DOHH2 (cell line): ENCODE results near the gene PPRC1.
A peak's percentile ranks its signal among the peaks of the same experiment; 100 is the strongest.

ENCODE experiments used
- H3F3A ChIP-seq: fragments of 200-600 bp; sonication (generic), shearing (Covaris generic); 2 replicates; pipeline ENCODE4 v1.6.0; 2016; ENCODE audit warnings: antibody characterized with exemption, mild to moderate bottlenecking; ENCODE audit not compliant: control insufficient read depth, insufficient read depth
- H3K27ac ChIP-seq: fragments of 200-600 bp; sonication (generic); 2 replicates; pipeline ENCODE4 v1.5.1; 2014; ENCODE audit warnings: low read depth, mild to moderate bottlenecking, low read length, moderate library complexity
- H3K27me3 ChIP-seq: fragments of 200-600 bp; sonication (generic); 2 replicates; pipeline ENCODE4 v1.6.1; 2014; ENCODE audit warnings: mild to moderate bottlenecking, low read length, mixed read lengths; ENCODE audit not compliant: control insufficient read depth
- H3K36me3 ChIP-seq: fragments of 200-600 bp; sonication (generic); 2 replicates; pipeline ENCODE4 v1.6.1; 2014; ENCODE audit warnings: mild to moderate bottlenecking, low read length, moderate library complexity, mixed read lengths; ENCODE audit not compliant: control insufficient read depth
- H3K4me1 ChIP-seq: fragments of 200-600 bp; sonication (generic); 2 replicates; pipeline ENCODE4 v1.6.1; 2014; ENCODE audit warnings: mild to moderate bottlenecking, low read length, mixed read lengths; ENCODE audit not compliant: control insufficient read depth
- H3K4me2 ChIP-seq: fragments of 200-600 bp; sonication (generic); 2 replicates; pipeline ENCODE4 v1.6.0; 2014; ENCODE audit warnings: mild to moderate bottlenecking, low read length, moderate library complexity
- H3K4me3 ChIP-seq: fragments of 200-600 bp; sonication (generic); 2 replicates; pipeline ENCODE4 v1.5.1; 2014; ENCODE audit warnings: mild to moderate bottlenecking, low read length, mixed read lengths
- H3K79me2 ChIP-seq: fragments of 200-600 bp; sonication (generic); 2 replicates; pipeline ENCODE4 v1.6.1; 2014; ENCODE audit warnings: mild to moderate bottlenecking, low read length, mixed read lengths; ENCODE audit not compliant: control insufficient read depth
- H3K9me2 ChIP-seq: fragments of 200-600 bp; sonication (generic); replicated peaks from 2 replicates; pipeline ENCODE4 v1.6.1; 2014; ENCODE audit warnings: mild to moderate bottlenecking, low read length, mixed read lengths; ENCODE audit not compliant: control insufficient read depth
- H3K9me3 ChIP-seq: fragments of 200-600 bp; sonication (generic); 2 replicates; pipeline ENCODE4 v1.6.1; 2014; ENCODE audit warnings: antibody characterized with exemption, low read length, mixed read lengths; ENCODE audit not compliant: control insufficient read depth, insufficient read depth
- H4K20me1 ChIP-seq: fragments of 200-600 bp; sonication (generic); 2 replicates; pipeline ENCODE4 v1.6.0; 2014; ENCODE audit warnings: low read depth, mild to moderate bottlenecking, antibody characterized with exemption, low read length, moderate library complexity; ENCODE audit not compliant: control insufficient read depth, insufficient read depth
- EZH2phosphoT487 ChIP-seq: fragments of 200-600 bp; sonication (generic); IDR thresholded peaks from 2 replicates; pipeline ENCODE4 v1.6.1; 2017; ENCODE audit warnings: borderline replicate concordance, mild to moderate bottlenecking, antibody characterized with exemption, low read length, moderate library complexity, mixed read lengths
- TF ChIP-seq, protein P1 (sequence below): fragments of 200-600 bp; sonication (generic); IDR thresholded peaks from one replicate; pipeline ENCODE4 v1.5.1; 2014; ENCODE audit warnings: antibody characterized with exemption, mild to moderate bottlenecking, low read depth, low read length; ENCODE audit not compliant: poor library complexity, severe bottlenecking

Gene PPRC1

DNA sequence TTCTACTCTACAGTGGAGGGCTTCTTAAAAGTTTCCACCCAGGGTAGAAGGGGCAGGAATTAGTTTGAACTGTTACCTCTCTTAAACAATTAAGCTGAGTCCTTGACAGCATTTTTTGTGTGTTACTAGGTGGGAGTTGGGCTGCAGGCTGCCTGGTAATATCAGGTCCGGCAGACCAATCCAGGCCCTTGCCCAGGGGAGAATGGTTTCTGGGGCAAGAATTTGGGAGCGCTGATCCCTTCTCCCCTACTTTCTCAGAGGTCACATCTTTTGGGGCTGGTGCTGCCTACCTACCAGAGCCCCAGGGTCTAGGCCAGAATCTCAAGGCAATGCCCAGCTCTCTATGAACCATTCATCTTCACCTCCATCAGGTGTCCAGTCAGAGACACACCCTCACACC is 1.6 kb downstream of the PPRC1 start:
- peaks cover 64% of the 10 kb centered on the region for H3K36me3 ChIP-seq
- TF ChIP-seq EZH2phosphoT487 = no peak
- TF ChIP-seq, protein P1, sequence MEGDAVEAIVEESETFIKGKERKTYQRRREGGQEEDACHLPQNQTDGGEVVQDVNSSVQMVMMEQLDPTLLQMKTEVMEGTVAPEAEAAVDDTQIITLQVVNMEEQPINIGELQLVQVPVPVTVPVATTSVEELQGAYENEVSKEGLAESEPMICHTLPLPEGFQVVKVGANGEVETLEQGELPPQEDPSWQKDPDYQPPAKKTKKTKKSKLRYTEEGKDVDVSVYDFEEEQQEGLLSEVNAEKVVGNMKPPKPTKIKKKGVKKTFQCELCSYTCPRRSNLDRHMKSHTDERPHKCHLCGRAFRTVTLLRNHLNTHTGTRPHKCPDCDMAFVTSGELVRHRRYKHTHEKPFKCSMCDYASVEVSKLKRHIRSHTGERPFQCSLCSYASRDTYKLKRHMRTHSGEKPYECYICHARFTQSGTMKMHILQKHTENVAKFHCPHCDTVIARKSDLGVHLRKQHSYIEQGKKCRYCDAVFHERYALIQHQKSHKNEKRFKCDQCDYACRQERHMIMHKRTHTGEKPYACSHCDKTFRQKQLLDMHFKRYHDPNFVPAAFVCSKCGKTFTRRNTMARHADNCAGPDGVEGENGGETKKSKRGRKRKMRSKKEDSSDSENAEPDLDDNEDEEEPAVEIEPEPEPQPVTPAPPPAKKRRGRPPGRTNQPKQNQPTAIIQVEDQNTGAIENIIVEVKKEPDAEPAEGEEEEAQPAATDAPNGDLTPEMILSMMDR = no peak
- H3F3A ChIP-seq = no peaks in the 10 kb centered on the region
- no peaks in the 10 kb centered on the region for H3K9me2 ChIP-seq
- H3K79me2 ChIP-seq = peaks cover 73% of the 10 kb centered on the region
- peak overlapping the region; percentile 93 for H3K4me3 ChIP-seq
- peaks cover 15% of the 10 kb centered on the region for H4K20me1 ChIP-seq
- peak overlapping the region; percentile 87 for H3K4me2 ChIP-seq
- H3K9me3 ChIP-seq = no peaks in the 10 kb centered on the region
- no peaks in the 10 kb centered on the region for H3K27me3 ChIP-seq
- H3K27ac ChIP-seq = peak overlapping the region; percentile 65; the same call in 1 of the 2 replicates
- peaks cover 28% of the 10 kb centered on the region for H3K4me1 ChIP-seq

DNA sequence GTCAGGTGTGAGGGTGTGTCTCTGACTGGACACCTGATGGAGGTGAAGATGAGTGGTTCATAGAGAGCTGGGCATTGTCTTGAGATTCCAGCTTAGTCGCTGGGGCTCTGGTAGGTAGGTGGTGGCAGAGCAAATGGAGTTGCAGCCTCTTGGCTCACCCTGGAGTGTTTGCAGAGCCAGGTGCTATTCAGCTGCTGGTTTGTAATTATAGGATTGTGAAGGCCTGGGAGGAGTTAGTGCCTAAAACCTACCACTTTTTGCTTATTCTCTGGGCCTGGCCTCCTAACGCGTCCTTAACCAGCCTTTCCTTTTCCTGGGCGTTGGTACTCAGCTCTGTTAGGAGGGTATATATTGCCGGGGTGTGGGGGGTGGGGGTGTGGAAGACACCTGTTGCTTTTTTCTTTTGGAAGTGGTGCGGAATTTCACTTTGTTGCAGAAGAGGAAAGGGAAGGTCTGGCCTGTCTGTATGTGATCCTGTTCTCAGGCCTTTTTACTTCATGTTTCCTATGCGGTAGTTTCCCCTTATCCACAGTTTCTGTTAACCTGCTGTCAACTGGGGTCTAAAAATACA is 3.2 kb downstream of the PPRC1 start:
- no peaks in the 10 kb centered on the region for H3K27me3 ChIP-seq
- no peak overlapping the region for H3K27ac ChIP-seq
- no peaks in the 10 kb centered on the region for H3F3A ChIP-seq
- H3K9me2 ChIP-seq = no peaks in the 10 kb centered on the region
- no peak for TF ChIP-seq EZH2phosphoT487
- TF ChIP-seq, protein P1 = no peak
- H3K79me2 ChIP-seq = peaks cover 89% of the 10 kb centered on the region
- H3K9me3 ChIP-seq = no peaks in the 10 kb centered on the region
- H3K36me3 ChIP-seq = peaks cover 81% of the 10 kb centered on the region
- H3K4me1 ChIP-seq = peaks cover 28% of the 10 kb centered on the region
- peak overlapping the region; percentile 87 for H3K4me2 ChIP-seq
- peaks cover 17% of the 10 kb centered on the region for H4K20me1 ChIP-seq
- peak overlapping the region; percentile 19; the same call in 1 of the 2 replicates for H3K4me3 ChIP-seq

DNA sequence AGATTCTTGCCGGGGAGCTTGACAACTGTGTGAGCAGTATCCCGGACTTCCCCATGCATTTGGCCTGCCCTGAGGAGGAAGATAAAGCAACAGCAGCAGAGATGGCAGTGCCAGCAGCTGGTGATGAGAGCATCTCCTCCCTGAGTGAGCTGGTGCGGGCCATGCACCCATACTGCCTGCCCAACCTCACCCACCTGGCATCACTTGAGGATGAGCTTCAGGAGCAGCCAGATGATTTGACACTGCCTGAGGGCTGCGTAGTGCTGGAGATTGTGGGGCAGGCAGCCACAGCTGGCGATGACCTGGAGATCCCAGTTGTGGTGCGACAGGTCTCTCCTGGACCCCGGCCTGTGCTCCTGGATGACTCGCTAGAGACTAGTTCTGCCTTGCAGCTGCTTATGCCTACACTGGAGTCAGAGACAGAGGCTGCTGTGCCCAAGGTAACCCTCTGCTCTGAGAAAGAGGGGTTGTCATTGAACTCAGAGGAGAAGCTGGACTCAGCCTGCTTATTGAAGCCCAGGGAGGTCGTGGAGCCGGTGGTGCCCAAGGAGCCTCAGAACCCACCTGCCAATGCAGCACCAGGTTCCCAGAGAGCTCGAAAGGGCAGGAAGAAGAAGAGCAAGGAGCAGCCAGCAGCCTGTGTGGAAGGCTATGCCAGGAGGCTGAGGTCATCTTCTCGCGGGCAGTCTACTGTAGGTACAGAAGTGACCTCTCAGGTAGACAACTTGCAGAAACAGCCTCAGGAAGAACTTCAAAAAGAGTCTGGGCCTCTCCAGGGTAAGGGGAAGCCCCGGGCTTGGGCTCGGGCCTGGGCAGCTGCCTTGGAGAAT is 6.7 kb downstream of the PPRC1 start:
- Histone ChIP-seq H3K79me2 (peaks cover 89% of the 10 kb centered on the region), H3F3A (no peaks in the 10 kb centered on the region), H3K4me2 (no peak overlapping the region), H3K27me3 (no peaks in the 10 kb centered on the region), H3K4me3 (no peak overlapping the region), H3K9me3 (no peaks in the 10 kb centered on the region), H3K9me2 (no peaks in the 10 kb centered on the region), H3K4me1 (peaks cover 18% of the 10 kb centered on the region), H3K27ac (no peak overlapping the region), H3K36me3 (peaks cover 95% of the 10 kb centered on the region), H4K20me1 (peaks cover 20% of the 10 kb centered on the region)
- TF ChIP-seq EZH2phosphoT487 = no peak
- TF ChIP-seq, protein P1 = no peak
